ENCODE measurements around the gene FIGN.

Gene FIGN

DNA sequence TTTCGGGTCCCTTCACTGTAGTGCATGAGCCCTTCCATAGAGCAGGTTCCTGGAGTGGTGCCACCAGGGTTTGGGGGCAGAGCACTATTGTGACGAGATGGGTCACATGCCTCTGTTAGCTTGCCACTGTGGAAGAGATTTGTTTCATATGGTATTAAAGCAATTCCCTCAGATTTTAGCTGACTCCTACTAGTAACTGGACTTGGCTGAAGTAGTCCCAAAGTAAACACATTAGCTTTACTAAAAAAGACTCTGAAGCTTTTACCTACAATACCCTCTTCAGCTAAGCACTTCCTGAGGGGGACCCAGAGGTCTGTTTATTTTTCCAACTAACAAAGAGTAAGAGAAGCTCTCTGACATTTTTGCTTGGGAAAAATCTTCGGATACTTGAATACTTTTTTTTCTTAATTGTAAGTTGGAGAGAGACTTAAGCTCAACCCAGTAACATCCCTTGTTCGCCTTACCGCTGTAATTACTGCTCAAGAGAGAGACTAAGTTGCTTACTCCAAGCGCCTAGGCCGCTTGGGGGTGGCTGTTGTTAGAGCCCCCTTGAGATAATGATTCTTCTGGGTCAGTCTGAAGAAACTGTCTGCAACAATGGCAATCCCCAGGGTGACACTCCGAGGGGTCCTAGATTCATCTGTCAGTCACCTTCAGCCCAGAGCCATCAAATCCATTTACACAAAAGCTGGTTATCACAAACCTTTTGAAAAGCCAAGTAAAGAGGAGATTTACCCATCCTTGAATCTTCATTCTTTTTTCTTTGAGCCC, 177.4 kb downstream of the FIGN start:
- no peak for DNase-seq

DNA sequence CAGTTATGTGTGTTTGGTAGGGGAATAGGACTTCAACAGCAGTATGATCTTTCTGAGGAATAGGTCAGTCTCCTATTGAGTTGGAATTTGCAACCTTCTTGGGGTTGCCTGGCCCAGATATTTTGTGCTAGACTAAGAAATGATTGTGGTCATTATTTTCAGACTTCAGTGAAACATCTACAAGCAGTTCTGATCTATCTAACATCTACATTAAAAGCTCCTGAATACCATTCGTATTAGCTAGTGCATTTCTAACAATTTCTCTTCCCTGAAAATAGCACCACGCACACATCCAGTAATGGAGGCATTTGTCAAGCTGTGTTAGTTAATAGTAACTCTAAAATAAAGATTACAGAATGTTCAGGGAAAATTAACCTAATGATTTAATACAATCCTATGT, 179.3 kb downstream of the FIGN start:
- no peak for DNase-seq

DNA sequence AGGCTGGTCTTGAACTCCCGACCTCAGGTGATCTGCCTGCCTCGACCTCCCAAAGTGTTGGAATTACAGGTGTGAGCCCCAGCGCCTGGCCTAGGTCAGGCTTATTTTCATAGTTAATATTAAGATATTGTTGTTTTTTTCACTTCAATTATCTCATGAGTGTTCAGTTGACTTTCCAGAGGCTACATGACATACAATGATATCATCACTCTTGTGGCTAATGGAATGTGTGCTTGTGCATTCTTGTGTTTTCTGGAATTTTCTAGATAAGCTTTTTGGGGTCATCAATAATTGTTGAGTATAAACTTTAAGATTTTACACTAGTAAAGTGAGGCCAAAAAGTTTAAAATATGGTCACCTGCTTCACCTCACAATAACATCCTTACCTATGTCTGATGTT, 180.9 kb downstream of the FIGN start:
- DNase-seq, result no peak

DNA sequence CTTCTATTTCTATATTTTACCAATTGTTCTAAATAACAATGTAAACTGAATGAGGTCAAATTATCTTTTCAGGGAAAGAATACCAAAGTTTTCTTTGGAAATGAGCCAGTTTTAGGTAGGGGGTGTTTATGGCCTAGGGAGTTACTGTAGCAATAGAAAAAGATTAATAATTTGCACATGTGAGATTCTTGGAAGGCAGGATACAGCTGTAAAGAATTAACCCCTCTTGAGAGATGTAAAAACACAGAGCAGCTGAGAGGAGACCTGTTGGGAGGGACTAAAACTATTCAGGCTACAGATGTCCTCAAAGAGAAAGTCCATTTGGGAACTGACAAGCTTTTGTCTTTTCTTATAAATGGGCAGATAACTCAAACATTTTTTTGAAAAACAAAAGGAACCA, 182.2 kb downstream of the FIGN start:
- DNase-seq, result no peak

DNA sequence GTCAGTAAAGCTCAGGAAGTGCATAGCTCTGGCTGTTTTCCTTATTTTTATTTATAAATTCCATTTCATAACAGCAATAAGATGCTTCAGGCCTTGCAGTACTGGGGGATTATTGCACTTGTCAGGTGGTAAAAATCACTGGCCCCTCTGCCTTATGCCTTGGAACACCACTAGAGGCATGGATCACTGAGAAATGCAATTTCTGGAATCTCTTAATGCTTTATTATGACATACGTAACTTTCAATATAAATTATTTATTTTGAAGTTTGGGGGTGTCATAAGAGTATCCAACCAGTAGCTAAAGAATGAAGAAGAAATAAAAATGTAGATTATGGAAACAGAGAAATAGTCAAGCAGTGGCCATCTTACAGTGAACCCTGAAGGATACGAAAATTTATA, 183.1 kb downstream of the FIGN start:
- DNase-seq, result no peak

DNA sequence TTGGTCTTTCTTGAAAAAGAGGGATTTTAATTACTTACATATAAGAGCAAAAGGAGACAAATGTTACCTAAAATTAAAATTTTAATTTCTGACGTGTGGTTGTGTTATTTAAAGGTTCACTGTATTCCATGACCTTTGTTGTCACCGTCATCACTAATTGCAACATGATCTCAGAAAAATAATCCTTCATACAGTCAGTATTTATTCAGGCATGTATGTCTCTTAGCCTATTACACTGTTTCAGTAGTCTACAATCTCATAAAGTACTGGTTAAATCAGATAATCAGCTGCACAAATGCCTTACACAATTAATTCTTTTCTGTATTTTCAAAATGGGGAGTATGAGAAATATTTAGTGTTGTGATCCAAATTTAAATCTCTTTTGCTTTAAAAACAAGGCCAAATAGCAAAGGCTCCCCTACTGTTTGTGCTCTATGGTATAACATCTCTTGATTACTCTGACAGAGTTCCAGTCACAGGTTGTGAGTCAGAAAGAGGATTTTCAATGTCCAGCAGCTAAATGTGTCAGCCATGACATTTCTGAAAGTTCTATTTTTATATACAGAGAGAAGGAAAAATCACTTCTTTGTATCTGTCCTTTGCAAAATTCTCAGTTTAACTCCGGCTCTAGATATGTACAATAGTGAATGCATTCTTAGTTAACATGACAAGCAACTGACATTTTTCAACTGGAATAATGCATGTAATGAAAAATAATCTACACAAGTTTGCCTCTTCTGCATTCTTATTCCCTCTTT, 184.0 kb downstream of the FIGN start:
- no peak for DNase-seq

DNA sequence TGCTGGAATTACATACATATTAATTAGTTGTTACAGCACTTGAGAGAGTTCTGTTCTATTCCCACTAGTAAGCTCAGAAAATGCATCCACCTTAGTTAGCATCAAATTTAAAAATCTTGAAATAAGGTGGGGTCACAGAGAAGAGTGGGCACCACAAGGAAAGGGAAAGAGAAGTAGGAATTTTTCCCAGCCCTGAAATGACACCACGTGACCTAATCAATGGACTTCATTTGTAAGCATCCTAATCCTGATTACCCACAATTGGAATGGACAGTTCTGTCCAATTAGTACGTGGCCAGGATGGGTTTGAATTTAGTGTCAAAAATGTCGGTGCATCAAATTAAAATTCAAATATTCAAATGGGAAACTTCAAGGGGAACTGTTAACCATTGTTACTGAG, 186.8 kb downstream of the FIGN start:
- DNase-seq, result no peak
